PC-3 (cell line): ENCODE measurements around the gene GRWD1. TPM values are rescaled to one million over a fixed set of nuclear protein-coding genes. Genes with fewer than 3 reads are reported as not detected.

Experiments
- ATAC-seq: fragments of 200-7000 bp; cut with Tn5 transposase; 2 replicates; pipeline ENCODE4 v1.9.1; 2020; ENCODE audit warnings: mild to moderate bottlenecking, moderate library complexity
- Bru-seq: library from RNA; stranded (reverse); fragments of 400-500 nt; gene quantifications from one replicate; lab custom pipeline; 2021; lab: Mats Ljungman, UMichigan
- BruChase-seq, 2 experiments: library from RNA; stranded (reverse); fragments of 400-500 nt; gene quantifications; one replicate each; lab custom pipeline; 2021; lab: Mats Ljungman, UMichigan
- BruUV-seq: library from RNA; stranded (reverse); fragments of 400-500 nt; replicated peaks from 2 replicates; lab custom pipeline; 2021; lab: Mats Ljungman, UMichigan
- CTCF ChIA-PET: fragments of 300-600 bp; sonication (Branson Sonifier 250); formaldehyde crosslinking; loops from one replicate; lab custom pipeline; 2022; ENCODE audit warnings: antibody characterized with exemption; lab: Charles Lee
- POLR2A ChIA-PET: fragments of 300-600 bp; sonication (Branson Sonifier 250); formaldehyde crosslinking; loops from one replicate; lab custom pipeline; 2022; ENCODE audit warnings: antibody characterized with exemption; ENCODE audit not compliant: unreplicated experiment; lab: Charles Lee
- DNase-seq: peaks from one replicate; pipeline ENCODE4 v3.0.0-alpha.2; 2015
- H2AFZ ChIP-seq: fragments of 300-600 bp; sonication (generic); 2 replicates; pipeline ENCODE4 v1.6.0; 2016; ENCODE audit warnings: antibody characterized with exemption, low read length
- H3F3A ChIP-seq: fragments of 300-600 bp; sonication (generic); one replicate; pipeline ENCODE4 v1.6.0; 2017; ENCODE audit warnings: antibody characterized with exemption, low read length, control low read depth, mild to moderate bottlenecking; ENCODE audit not compliant: unreplicated experiment
- H3K27ac ChIP-seq: fragments of 300-600 bp; sonication (generic); 2 replicates; pipeline ENCODE4 v1.5.1; 2016; ENCODE audit warnings: mild to moderate bottlenecking, low read length
- H3K27me3 ChIP-seq: fragments of 300-600 bp; sonication (generic); 2 replicates; pipeline ENCODE4 v1.6.1; 2016; ENCODE audit warnings: low read length, mixed read lengths
- H3K36me3 ChIP-seq: fragments of 300-600 bp; sonication (generic); 2 replicates; pipeline ENCODE4 v1.6.1; 2016; ENCODE audit warnings: low read depth, mixed run types, low read length, mixed read lengths
- H3K4me1 ChIP-seq: fragments of 300-600 bp; sonication (generic); 2 replicates; pipeline ENCODE4 v1.5.1; 2016; ENCODE audit warnings: low read length; ENCODE audit not compliant: insufficient read depth
- H3K4me2 ChIP-seq: fragments of 300-600 bp; sonication (generic); 2 replicates; pipeline ENCODE4 v1.6.0; 2016; ENCODE audit warnings: low read length
- H3K4me3 ChIP-seq: fragments of 300-600 bp; sonication (generic); 2 replicates; pipeline ENCODE4 v1.5.1; 2016; ENCODE audit warnings: mild to moderate bottlenecking, low read length, mixed read lengths
- H3K79me2 ChIP-seq: fragments of 300-600 bp; sonication (generic); 2 replicates; pipeline ENCODE4 v1.6.1; 2017; ENCODE audit warnings: low read length, mixed read lengths
- H3K9ac ChIP-seq: fragments of 300-600 bp; sonication (generic); 2 replicates; pipeline ENCODE4 v1.6.0; 2016; ENCODE audit warnings: mild to moderate bottlenecking, low read length
- H3K9me2 ChIP-seq: fragments of 300-600 bp; sonication (generic); replicated peaks from 2 replicates; pipeline ENCODE4 v1.6.1; 2016; ENCODE audit warnings: mixed run types, low read length, mixed read lengths
- H3K9me3 ChIP-seq: fragments of 300-600 bp; sonication (generic); 2 replicates; pipeline ENCODE4 v1.6.1; 2016; ENCODE audit warnings: low read length, mixed read lengths
- H4K20me1 ChIP-seq: fragments of 300-600 bp; sonication (generic); 2 replicates; pipeline ENCODE4 v1.6.1; 2016; ENCODE audit warnings: low read length, mixed read lengths
- CTCF ChIP-seq: fragments of 300-600 bp; sonication (generic); conservative IDR thresholded peaks from 2 replicates; pipeline ENCODE4 v1.5.1; 2017; ENCODE audit warnings: antibody characterized with exemption, low read depth, mild to moderate bottlenecking, low read length
- EZH2 ChIP-seq: fragments of 300-600 bp; sonication (generic); IDR thresholded peaks from one replicate; pipeline ENCODE4 v1.6.1; 2017; ENCODE audit warnings: antibody characterized with exemption, mild to moderate bottlenecking, low read length; ENCODE audit not compliant: unreplicated experiment
- EZH2phosphoT487 ChIP-seq: fragments of 300-600 bp; sonication (generic); IDR thresholded peaks from 2 replicates; pipeline ENCODE4 v1.6.1; 2018; ENCODE audit warnings: mild to moderate bottlenecking, antibody characterized with exemption, low read length, borderline replicate concordance
- intact Hi-C: fragments of 100-400 bp; cut with micrococcal nuclease; formaldehyde crosslinking; loops from 2 replicates; pipeline ENCODE4 v1.9.0; 2023
- long read RNA-seq: library from polyadenylated mRNA; unstranded; transcript quantifications from one replicate; pipeline ENCODE4 v2.0.0, GENCODE V29; 2021; ENCODE audit not compliant: unreplicated experiment
- total RNA-seq: library from RNA; depleted of rRNA; stranded (reverse); fragments of >200 nt; gene quantifications from 2 replicates; pipeline ENCODE4 v1.2.3, GENCODE V29; 2014; rRNA removed

Gene GRWD1
- 33.2 and 46.7 TPM in 2 replicates for total RNA-seq
- percentile 73 among the genes with signal in this experiment for Bru-seq, nascent RNA
- BruChase-seq, experiment 1, labeled RNA remaining after a 6-hour chase: percentile 94 among the genes with signal in this experiment
- BruChase-seq, experiment 2, labeled RNA remaining after a 2-hour chase: percentile 88 among the genes with signal in this experiment
- long read RNA-seq, full-length matches to known transcripts: 124 of 142 reads
- long read RNA-seq, partial matches to known transcripts: 15 of 142 reads
- long read RNA-seq, other reads (novel, unspliced or antisense): 3 of 142 reads

GRCh38 chr19:48445606-48446481, at the start of gene GRWD1:
Gene GRWD1, plus strand, starts transcription at chr19:48445983. Its CDS starts 23 bp downstream, at chr19:48446006.
- H3K36me3 ChIP-seq: peaks cover 25% of the 10 kb centered on the region
- POLR2A ChIA-PET: no interaction called here
- ATAC-seq (peak; percentile 89), DNase-seq (peak; percentile 94)
- peak within 1 kb of the TSS; percentile 99 for H3K4me2 ChIP-seq
- no peaks in the 10 kb centered on the region for H4K20me1 ChIP-seq
- TF ChIP-seq CTCF: peak; percentile 22; the same call in 1 of the 2 replicates
- no peak for TF ChIP-seq EZH2
- TF ChIP-seq EZH2phosphoT487: no peak
- H3K27ac ChIP-seq: peak within 1 kb of the TSS; percentile 73
- intact Hi-C loops: loop anchor here (5.0 kb wide), 1 partner anchor 54 kb away; the partner anchor contains the start of genes GRIN2D and KDELR1
- peak within 1 kb of the TSS; percentile 97 for H3K9ac ChIP-seq
- no peaks in the 10 kb centered on the region for H3K27me3 ChIP-seq
- peaks cover 18% of the 10 kb centered on the region for H3K4me1 ChIP-seq
- peak within 1 kb of the TSS; percentile 83 for H2AFZ ChIP-seq
- H3K9me2 ChIP-seq: no peaks in the 10 kb centered on the region
- no peaks in the 10 kb centered on the region for H3F3A ChIP-seq
- H3K79me2 ChIP-seq: peaks cover 30% of the 10 kb centered on the region
- H3K4me3 ChIP-seq: peak within 1 kb of the TSS; percentile 87
- BruUV-seq: TSS peak; percentile 74
- CTCF ChIA-PET: interaction anchor here (1.5 kb wide), 1 partner anchor 138 kb away, joined by 6 read pairs; no protein-coding TSS in a partner anchor
- no peaks in the 10 kb centered on the region for H3K9me3 ChIP-seq

- no TSS peak for BruUV-seq
- H2AFZ ChIP-seq: no peak overlapping the region
Observed at GRCh38 chr19:48396016-48396823, 49.6 kb upstream of the GRWD1 start.

More at GRCh38 chr19:48396016-48396823, 49.6 kb upstream of the GRWD1 start:
- no peak overlapping the region for H3K9ac ChIP-seq
- no peak overlapping the region for H3K27ac ChIP-seq
- no peaks in the 10 kb centered on the region for H3K9me2 ChIP-seq
- peaks cover 9% of the 10 kb centered on the region for H3K4me1 ChIP-seq
- H3F3A ChIP-seq: no peaks in the 10 kb centered on the region
- TF ChIP-seq EZH2phosphoT487: no peak
- no peak for TF ChIP-seq EZH2
- TF ChIP-seq CTCF: no peak
- peaks cover 1% of the 10 kb centered on the region for H3K79me2 ChIP-seq
- DNase-seq (no peak), ATAC-seq (no peak)
- no peak overlapping the region for H3K4me2 ChIP-seq
- no peak overlapping the region for H3K4me3 ChIP-seq
- ChIA-PET CTCF (no interaction called here), POLR2A (no interaction called here)
- H3K36me3 ChIP-seq: no peaks in the 10 kb centered on the region
- no peaks in the 10 kb centered on the region for H3K9me3 ChIP-seq
- intact Hi-C loops: no loop called here
- H3K27me3 ChIP-seq: no peaks in the 10 kb centered on the region; the same call in 1 of the 2 replicates
- no peaks in the 10 kb centered on the region for H4K20me1 ChIP-seq
